K562 (cell line): Measurements from ENCODE around the gene GPR149. TPM values are rescaled to one million over a fixed set of nuclear protein-coding genes. Genes with fewer than 3 reads are reported as not detected.

Experiments
- ARID4B ChIP-seq: sonication (generic); formaldehyde crosslinking; IDR thresholded peaks from 2 replicates; pipeline ENCODE4 v1.8.0; 2022; ENCODE audit warnings: mild to moderate bottlenecking, missing genetic modification reagents
- CTCF ChIP-seq, 3 experiments: IDR thresholded peaks in 2 of 3; conservative IDR thresholded peaks in 1 of 3; 2 replicates each; pipeline ENCODE4 v1.5.1; 2011 to 2012; ENCODE audit warnings: low read length in 3 of 3, mild to moderate bottlenecking in 3 of 3, control low read depth in 2 of 3, improper control_type of control experiment in 1 of 3, inconsistent platforms in 1 of 3, low read depth in 1 of 3, mixed read lengths in 1 of 3, moderate library complexity in 1 of 3; ENCODE audit not compliant: insufficient read depth in 2 of 3
- PBX2 ChIP-seq, 2 experiments: IDR thresholded peaks in 1 of 2; conservative IDR thresholded peaks in 1 of 2; 2 replicates each; pipeline ENCODE4 v1.6.1; 2016; ENCODE audit warnings: low read depth in 2 of 2, mild to moderate bottlenecking in 1 of 2, missing compliant biosample characterization in 1 of 2, missing genetic modification characterization in 1 of 2, moderate library complexity in 1 of 2
- RNF219 ChIP-seq: fragments of 250-450 bp; sonication (Bioruptor Pico); IDR thresholded peaks from 2 replicates; pipeline ENCODE4 v1.5.0; 2022; ENCODE audit warnings: mild to moderate bottlenecking
- SFPQ ChIP-seq: fragments of 200-400 bp; formaldehyde crosslinking; IDR thresholded peaks from 2 replicates; pipeline ENCODE4 v1.6.1; 2017; ENCODE audit warnings: mild to moderate bottlenecking, low read depth, low read length, moderate library complexity
- TAF9B ChIP-seq: fragments of 450-650 bp; IDR thresholded peaks from 2 replicates; pipeline ENCODE4 v1.6.1; 2018; ENCODE audit warnings: mild to moderate bottlenecking; ENCODE audit not compliant: partially characterized antibody
- TBP ChIP-seq: optimal IDR thresholded peaks from 2 replicates; pipeline ENCODE3; 2011; ENCODE audit warnings: low read depth, low read length, improper control_type of control experiment
- ZNF124 ChIP-seq: sonication (generic); formaldehyde crosslinking; IDR thresholded peaks from 2 replicates; pipeline ENCODE4 v1.8.1; 2022; ENCODE audit warnings: missing genetic modification reagents
- ZNF395 ChIP-seq: fragments of 200-800 bp; sonication (Bioruptor generic); IDR thresholded peaks from 2 replicates; pipeline ENCODE4 v1.6.1; 2017; ENCODE audit warnings: missing genetic modification characterization, missing compliant biosample characterization
- polyA plus RNA-seq, 8 experiments: library from polyadenylated mRNA; depleted of rRNA in 4 of 8; stranded (reverse) in 5 of 8; unstranded in 3 of 8; fragments of >200 nt; fragmentation: Nextera tagmentation in 2 of 8; fragmentation: Illumina TruSeq in 1 of 8; extraction: Ambion mirVana in 2 of 8; extraction: Trizol in 1 of 8; gene quantifications; 2 replicates each; pipeline versions ENCODE4 v1.2.1 to v1.2.3, GENCODE V29; 2011 to 2014; ENCODE audit warnings: inconsistent platforms in 1 of 8, missing spikeins in 1 of 8
- total RNA-seq, 7 experiments: library from RNA; depleted of rRNA in 6 of 7; stranded (reverse); fragments of >200 nt in 6 of 7; fragmentation: Illumina TruSeq in 2 of 7; extraction: Trizol in 2 of 7; gene quantifications; 2 replicates each; pipeline versions ENCODE4 v1.2.1 to v1.2.3, GENCODE V29; 2011 to 2021; ENCODE audit warnings: low replicate concordance in 1 of 7

GPR149 gene
- total and polyA plus RNA-seq, 9 of the 15 experiments (the other 6 are each of a cell fraction or from before 2014, with no cell fraction given), result not detected

GRCh38 chr3:154323891-154324738, 105.9 kb downstream of the GPR149 start, which contains the start of gene DHX36 (continued):
- TF ChIP-seq CTCF (IDR thresholded peaks at IDR 0.05 in 2 of 3, conservative IDR thresholded peaks at IDR 0.05 in 1 of 3; ENCODE audit: insufficient read depth in 2 of 3, low read depth in 1 of 3, low read length in 3 of 3) (peak in 1 of 3 experiments; percentile 24; a peak in 2 of 6 replicates), SFPQ (no peak), ZNF124 (no peak), RNF219 (no peak), TAF9B (peak; percentile 88), ZNF395 (CRISPR knock-in tag) (peak; percentile 79), PBX2 (CRISPR knock-in tag; IDR thresholded peaks at IDR 0.05; ENCODE audit: low read depth) (no peak), PBX2 (tag; conservative IDR thresholded peaks at IDR 0.05; ENCODE audit: low read depth) (peak; percentile 77), ARID4B (CRISPR knock-in tag) (no peak), TBP (peak; percentile 86)
